Peyer's patch (tissue), 4 donors: ENCODE results near the gene EYA4.

Experiments used
- POLR2A ChIP-seq, 2 donors: fragments of 450-650 bp; IDR thresholded peaks; one replicate each; pipeline ENCODE4 v1.5.1; 2017; ENCODE audit warnings: antibody characterized with exemption in 2 of 2, mild to moderate bottlenecking in 2 of 2, moderate library complexity in 2 of 2
- TF ChIP-seq, protein P1 (sequence below), 6 experiments: fragments of 450-650 bp in 4 of 6; fragments of 200-600 bp in 2 of 6; sonication (generic) in 1 of 6; IDR thresholded peaks; one replicate each; pipeline ENCODE4 v1.5.1; 2017 to 2019; ENCODE audit warnings: antibody characterized with exemption in 6 of 6, mild to moderate bottlenecking in 3 of 6, moderate library complexity in 1 of 6

GRCh38 chr6:133333852-133334251, 92.7 kb downstream of the EYA4 start:
- TF ChIP-seq, protein P1, sequence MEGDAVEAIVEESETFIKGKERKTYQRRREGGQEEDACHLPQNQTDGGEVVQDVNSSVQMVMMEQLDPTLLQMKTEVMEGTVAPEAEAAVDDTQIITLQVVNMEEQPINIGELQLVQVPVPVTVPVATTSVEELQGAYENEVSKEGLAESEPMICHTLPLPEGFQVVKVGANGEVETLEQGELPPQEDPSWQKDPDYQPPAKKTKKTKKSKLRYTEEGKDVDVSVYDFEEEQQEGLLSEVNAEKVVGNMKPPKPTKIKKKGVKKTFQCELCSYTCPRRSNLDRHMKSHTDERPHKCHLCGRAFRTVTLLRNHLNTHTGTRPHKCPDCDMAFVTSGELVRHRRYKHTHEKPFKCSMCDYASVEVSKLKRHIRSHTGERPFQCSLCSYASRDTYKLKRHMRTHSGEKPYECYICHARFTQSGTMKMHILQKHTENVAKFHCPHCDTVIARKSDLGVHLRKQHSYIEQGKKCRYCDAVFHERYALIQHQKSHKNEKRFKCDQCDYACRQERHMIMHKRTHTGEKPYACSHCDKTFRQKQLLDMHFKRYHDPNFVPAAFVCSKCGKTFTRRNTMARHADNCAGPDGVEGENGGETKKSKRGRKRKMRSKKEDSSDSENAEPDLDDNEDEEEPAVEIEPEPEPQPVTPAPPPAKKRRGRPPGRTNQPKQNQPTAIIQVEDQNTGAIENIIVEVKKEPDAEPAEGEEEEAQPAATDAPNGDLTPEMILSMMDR (IDR thresholded peaks at IDR 0.05) = no peak
- no peak for TF ChIP-seq POLR2A (IDR thresholded peaks at IDR 0.05)
